Lower leg skin (tissue), 3 donors: ENCODE data around the gene FLYWCH1.

ENCODE experiments used
- POLR2A ChIP-seq, 2 donors: fragments of 450-650 bp; IDR thresholded peaks; one replicate each; pipeline ENCODE4 v1.6.1; 2016 to 2017; ENCODE audit warnings: antibody characterized with exemption in 2 of 2, mild to moderate bottlenecking in 1 of 2, moderate library complexity in 1 of 2
- TF ChIP-seq, protein P1 (sequence below), 3 donors: fragments of 450-650 bp; IDR thresholded peaks; one replicate each; pipeline ENCODE4 v1.5.1; 2016; ENCODE audit warnings: antibody characterized with exemption in 3 of 3, mild to moderate bottlenecking in 3 of 3, moderate library complexity in 2 of 3

DNA sequence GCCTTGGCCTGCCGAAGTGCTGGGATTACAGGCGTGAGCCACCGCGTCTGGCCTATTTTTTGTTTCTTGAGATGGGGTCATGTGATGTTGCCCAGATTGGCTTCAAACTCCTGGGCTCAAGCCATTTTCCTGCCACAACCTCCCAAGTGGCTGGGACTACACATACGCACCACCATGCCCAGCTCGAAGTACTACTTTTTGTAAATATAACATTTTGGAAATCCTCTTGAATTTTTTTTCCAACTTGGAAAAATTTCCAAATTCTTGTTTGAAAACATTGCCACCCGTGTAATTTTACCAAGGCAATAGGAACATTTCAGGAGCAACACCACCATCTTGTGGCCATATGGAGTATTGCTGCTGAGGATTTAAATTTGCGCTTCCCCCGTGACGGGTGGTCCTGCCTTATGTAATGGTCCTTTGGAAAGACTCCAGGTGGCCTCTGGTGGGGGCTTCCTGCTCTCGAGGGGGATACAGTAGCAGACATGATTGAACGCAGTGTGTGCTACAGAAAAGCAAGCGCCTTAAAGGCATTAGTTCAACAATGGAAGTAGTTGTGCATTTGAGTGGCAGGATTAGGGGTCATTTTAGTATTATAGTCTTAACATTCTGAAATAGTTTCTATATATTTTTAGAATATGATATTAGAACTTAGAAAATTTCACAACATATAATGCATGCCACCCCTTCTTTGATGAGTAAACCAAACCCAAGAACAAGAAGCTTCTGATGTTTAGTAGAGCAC lies 8.0 kb downstream of the FLYWCH1 start:
- no peak for TF ChIP-seq POLR2A (IDR thresholded peaks at IDR 0.05)
- TF ChIP-seq, protein P1, sequence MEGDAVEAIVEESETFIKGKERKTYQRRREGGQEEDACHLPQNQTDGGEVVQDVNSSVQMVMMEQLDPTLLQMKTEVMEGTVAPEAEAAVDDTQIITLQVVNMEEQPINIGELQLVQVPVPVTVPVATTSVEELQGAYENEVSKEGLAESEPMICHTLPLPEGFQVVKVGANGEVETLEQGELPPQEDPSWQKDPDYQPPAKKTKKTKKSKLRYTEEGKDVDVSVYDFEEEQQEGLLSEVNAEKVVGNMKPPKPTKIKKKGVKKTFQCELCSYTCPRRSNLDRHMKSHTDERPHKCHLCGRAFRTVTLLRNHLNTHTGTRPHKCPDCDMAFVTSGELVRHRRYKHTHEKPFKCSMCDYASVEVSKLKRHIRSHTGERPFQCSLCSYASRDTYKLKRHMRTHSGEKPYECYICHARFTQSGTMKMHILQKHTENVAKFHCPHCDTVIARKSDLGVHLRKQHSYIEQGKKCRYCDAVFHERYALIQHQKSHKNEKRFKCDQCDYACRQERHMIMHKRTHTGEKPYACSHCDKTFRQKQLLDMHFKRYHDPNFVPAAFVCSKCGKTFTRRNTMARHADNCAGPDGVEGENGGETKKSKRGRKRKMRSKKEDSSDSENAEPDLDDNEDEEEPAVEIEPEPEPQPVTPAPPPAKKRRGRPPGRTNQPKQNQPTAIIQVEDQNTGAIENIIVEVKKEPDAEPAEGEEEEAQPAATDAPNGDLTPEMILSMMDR (IDR thresholded peaks at IDR 0.05): peak in 1 of 3 donors; percentile 90
